ENCODE measurements around the gene UAP1L1.

DNA sequence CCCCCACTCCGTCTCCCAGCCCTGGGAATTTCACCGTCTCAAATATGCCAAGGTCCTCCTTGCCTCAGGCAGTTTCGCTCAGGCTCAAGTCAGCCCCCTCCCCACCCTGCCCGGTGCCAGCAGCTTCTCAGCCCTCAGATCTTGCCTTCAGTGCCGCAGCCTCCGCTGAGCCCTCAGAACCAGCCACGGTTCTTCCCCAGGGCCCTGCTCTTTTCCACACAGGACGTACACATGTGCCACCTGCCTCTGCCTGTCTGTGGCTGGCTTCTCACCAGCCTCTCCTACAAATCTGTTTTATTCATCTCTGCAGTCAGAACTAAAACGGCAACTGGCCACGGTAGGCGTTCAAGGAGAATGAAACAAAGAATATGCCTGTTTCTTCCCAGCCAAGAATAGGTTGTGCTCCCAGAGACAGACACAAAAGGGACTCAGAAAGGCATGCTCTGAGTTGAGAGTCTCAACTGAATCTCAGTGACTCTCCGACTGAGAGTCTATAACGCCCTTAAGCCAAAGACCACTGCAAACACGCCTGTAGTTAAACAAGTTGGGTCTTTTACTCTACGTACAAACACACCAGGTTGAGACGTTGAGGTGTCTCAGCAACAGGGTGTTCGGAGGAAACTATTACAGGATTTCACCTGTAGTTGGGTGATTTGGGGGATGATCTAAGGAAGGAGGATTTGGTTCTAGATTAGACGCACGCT is 51.0 kb downstream of the UAP1L1 start:
- TF ChIP-seq ZNF580 (tag by site-specific recombination; IDR thresholded peaks at IDR 0.05), result no peak
- TF ChIP-seq ZNF473 (tag by site-specific recombination; IDR thresholded peaks at IDR 0.05), result no peak
- TF ChIP-seq, protein P1, sequence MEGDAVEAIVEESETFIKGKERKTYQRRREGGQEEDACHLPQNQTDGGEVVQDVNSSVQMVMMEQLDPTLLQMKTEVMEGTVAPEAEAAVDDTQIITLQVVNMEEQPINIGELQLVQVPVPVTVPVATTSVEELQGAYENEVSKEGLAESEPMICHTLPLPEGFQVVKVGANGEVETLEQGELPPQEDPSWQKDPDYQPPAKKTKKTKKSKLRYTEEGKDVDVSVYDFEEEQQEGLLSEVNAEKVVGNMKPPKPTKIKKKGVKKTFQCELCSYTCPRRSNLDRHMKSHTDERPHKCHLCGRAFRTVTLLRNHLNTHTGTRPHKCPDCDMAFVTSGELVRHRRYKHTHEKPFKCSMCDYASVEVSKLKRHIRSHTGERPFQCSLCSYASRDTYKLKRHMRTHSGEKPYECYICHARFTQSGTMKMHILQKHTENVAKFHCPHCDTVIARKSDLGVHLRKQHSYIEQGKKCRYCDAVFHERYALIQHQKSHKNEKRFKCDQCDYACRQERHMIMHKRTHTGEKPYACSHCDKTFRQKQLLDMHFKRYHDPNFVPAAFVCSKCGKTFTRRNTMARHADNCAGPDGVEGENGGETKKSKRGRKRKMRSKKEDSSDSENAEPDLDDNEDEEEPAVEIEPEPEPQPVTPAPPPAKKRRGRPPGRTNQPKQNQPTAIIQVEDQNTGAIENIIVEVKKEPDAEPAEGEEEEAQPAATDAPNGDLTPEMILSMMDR (tag by site-specific recombination; IDR thresholded peaks at IDR 0.05), result no peak
- TF ChIP-seq ZNF449 (tag by site-specific recombination; IDR thresholded peaks at IDR 0.05), result no peak
- TF ChIP-seq ZBTB20 (tag by site-specific recombination; IDR thresholded peaks at IDR 0.05), result no peak
- TF ChIP-seq, protein P2, sequence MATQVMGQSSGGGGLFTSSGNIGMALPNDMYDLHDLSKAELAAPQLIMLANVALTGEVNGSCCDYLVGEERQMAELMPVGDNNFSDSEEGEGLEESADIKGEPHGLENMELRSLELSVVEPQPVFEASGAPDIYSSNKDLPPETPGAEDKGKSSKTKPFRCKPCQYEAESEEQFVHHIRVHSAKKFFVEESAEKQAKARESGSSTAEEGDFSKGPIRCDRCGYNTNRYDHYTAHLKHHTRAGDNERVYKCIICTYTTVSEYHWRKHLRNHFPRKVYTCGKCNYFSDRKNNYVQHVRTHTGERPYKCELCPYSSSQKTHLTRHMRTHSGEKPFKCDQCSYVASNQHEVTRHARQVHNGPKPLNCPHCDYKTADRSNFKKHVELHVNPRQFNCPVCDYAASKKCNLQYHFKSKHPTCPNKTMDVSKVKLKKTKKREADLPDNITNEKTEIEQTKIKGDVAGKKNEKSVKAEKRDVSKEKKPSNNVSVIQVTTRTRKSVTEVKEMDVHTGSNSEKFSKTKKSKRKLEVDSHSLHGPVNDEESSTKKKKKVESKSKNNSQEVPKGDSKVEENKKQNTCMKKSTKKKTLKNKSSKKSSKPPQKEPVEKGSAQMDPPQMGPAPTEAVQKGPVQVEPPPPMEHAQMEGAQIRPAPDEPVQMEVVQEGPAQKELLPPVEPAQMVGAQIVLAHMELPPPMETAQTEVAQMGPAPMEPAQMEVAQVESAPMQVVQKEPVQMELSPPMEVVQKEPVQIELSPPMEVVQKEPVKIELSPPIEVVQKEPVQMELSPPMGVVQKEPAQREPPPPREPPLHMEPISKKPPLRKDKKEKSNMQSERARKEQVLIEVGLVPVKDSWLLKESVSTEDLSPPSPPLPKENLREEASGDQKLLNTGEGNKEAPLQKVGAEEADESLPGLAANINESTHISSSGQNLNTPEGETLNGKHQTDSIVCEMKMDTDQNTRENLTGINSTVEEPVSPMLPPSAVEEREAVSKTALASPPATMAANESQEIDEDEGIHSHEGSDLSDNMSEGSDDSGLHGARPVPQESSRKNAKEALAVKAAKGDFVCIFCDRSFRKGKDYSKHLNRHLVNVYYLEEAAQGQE (tag by site-specific recombination; IDR thresholded peaks at IDR 0.05), result no peak
- no peak for TF ChIP-seq ZNF571 (tag by site-specific recombination; IDR thresholded peaks at IDR 0.05)
- TF ChIP-seq ZNF274 (IDR thresholded peaks at IDR 0.05; ENCODE audit: low read length), result no peak
- no peak for TF ChIP-seq ZNF274 (tag by site-specific recombination; IDR thresholded peaks at IDR 0.05; ENCODE audit: borderline replicate concordance)
- TF ChIP-seq AEBP2 (tag by site-specific recombination; IDR thresholded peaks at IDR 0.05; ENCODE audit: borderline replicate concordance), result no peak
- no peak for TF ChIP-seq ZBTB7A (tag by site-specific recombination; IDR thresholded peaks at IDR 0.05; ENCODE audit: low read depth)
